ENCODE results near the gene PHLPP2. TPM values are rescaled to one million over a fixed set of nuclear protein-coding genes. Genes with fewer than 3 reads are reported as not detected.

Gene PHLPP2
- total and polyA plus RNA-seq, 5 donors from 2014 or later, result 1.7 to 10.1 (median 2.3) TPM

Other genes with a start within 250 kb of the PHLPP2 start
- gene ZNF19, start 235.4 kb downstream of the PHLPP2 start, total RNA-seq, result 5.9 TPM
- gene ZNF19, start 235.4 kb downstream of the PHLPP2 start, polyA plus RNA-seq, result 1 to 10 TPM; 1.7 to 5.1 (median 2.4) TPM
- gene CHST4, start 198.3 kb downstream of the PHLPP2 start, total RNA-seq, result not detected
- gene CHST4, start 198.3 kb downstream of the PHLPP2 start, polyA plus RNA-seq, result not detected
- gene TAT, start 147.6 kb downstream of the PHLPP2 start, total RNA-seq, result not detected
- gene TAT, start 147.6 kb downstream of the PHLPP2 start, polyA plus RNA-seq, result under 1 TPM in 3 of 4 donors, not detected in 1; 0.06 to 0.23 (median 0.14) TPM
- gene MARVELD3, start 98.5 kb downstream of the PHLPP2 start, total RNA-seq, result not detected
- not detected for gene MARVELD3, start 98.5 kb downstream of the PHLPP2 start, polyA plus RNA-seq
- 190 TPM for gene AP1G1, start 84.1 kb upstream of the PHLPP2 start, total RNA-seq
- 10 to 100 TPM; 11.7 to 13.9 (median 12.8) TPM for gene AP1G1, start 84.1 kb upstream of the PHLPP2 start, polyA plus RNA-seq
- gene ATXN1L, start 121.3 kb upstream of the PHLPP2 start, total RNA-seq, result 46.8 TPM
- gene ATXN1L, start 121.3 kb upstream of the PHLPP2 start, polyA plus RNA-seq, result 10 to 100 TPM in 2 of 4 donors, 1 to 10 TPM in 2; 7.7 to 14.0 (median 10.3) TPM
- 21.6 TPM for gene ZNF821, start 159.5 kb upstream of the PHLPP2 start, total RNA-seq
- 10 to 100 TPM; 13.3 to 15.5 (median 15.2) TPM for gene ZNF821, start 159.5 kb upstream of the PHLPP2 start, polyA plus RNA-seq
- 346 TPM for gene IST1, start 170.8 kb upstream of the PHLPP2 start, total RNA-seq
- 100 to 1,000 TPM; 151 to 252 (median 190) TPM for gene IST1, start 170.8 kb upstream of the PHLPP2 start, polyA plus RNA-seq

Data from CD4-positive, CD25-positive, alpha-beta regulatory T cell (primary cell).